T-helper 1 cell treated with Interleukin-12 subunit alpha and Interleukin-12 subunit beta and Interleukin-4 antibody, amounts not matched to agents 30 μg/mL and 1 μg/mL, for 36 hours (primary cell): ENCODE results near the gene TMEM225B.
"Not testable (repeated sequence)": the region's sequence is repeated elsewhere in the genome, so short reads cannot be mapped to it uniquely, and the experiment has no call there.

Experiments used
- H3K27ac Mint-ChIP-seq: one replicate; pipeline ENCODE4 v1.8.0; 2021; ENCODE audit warnings: mild to moderate bottlenecking, mixed read lengths
- H3K27me3 Mint-ChIP-seq: one replicate; pipeline ENCODE4 v1.8.0; 2021; ENCODE audit warnings: low read depth, mixed read lengths
- H3K36me3 Mint-ChIP-seq: one replicate; pipeline ENCODE4 v1.8.0; 2021; ENCODE audit warnings: low read depth, mixed read lengths
- H3K4me1 Mint-ChIP-seq: one replicate; pipeline ENCODE4 v1.8.0; 2021; ENCODE audit warnings: low read depth, mixed read lengths
- H3K4me3 Mint-ChIP-seq: one replicate; pipeline ENCODE4 v1.8.0; 2021; ENCODE audit warnings: mild to moderate bottlenecking, moderate library complexity, mixed read lengths
- H3K9me3 Mint-ChIP-seq: one replicate; pipeline ENCODE4 v1.8.0; 2021; ENCODE audit warnings: mixed read lengths

The TMEM225B gene

DNA sequence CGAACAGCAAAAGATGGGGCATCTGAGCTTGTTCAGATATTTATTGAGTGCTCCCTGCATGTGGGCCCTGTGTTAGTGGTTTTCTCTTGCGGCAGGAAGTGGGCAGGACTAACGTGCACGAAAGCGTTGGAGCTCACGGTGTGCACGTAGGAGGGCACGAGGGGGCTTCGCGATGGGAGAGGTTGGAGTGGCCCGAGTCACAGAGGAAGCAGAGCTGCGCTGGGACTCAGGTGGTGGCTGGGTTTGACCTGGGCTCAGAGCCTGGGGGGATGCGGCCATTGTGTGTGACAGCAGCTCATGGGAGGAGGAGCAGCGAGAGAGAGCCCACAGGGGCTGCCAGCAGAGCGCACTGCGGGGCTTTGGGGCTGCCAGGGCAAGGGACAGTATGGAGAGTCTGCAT is 26.4 kb downstream of the TMEM225B start:
- peaks cover 45% of the 10 kb centered on the region for H3K4me1 Mint-ChIP-seq
- no peaks in the 10 kb centered on the region for H3K9me3 Mint-ChIP-seq
- no peaks in the 10 kb centered on the region for H3K27me3 Mint-ChIP-seq
- peak overlapping the region; percentile 78 for H3K4me3 Mint-ChIP-seq
- peak overlapping the region; percentile 89 for H3K27ac Mint-ChIP-seq
- H3K36me3 Mint-ChIP-seq, result peaks cover 76% of the 10 kb centered on the region

DNA sequence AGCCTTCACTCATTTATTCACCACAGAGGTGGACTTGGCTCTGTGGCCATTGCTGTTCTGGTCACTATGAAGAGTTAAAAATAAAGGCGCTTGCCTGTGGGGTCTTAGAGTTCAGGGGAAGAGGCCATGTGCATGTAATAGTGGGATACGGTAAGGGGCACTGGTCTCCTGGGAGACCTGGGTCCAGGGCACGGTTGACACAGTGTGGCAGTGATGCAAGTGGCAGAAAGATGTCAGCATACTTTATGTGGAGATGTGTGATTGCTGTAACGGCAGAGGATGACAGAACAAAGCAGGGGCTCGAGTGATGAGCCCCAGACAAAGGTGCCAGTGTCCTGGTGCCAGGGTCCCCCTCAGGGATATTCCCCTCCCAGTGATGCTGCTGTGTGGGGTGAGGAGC is 27.3 kb downstream of the TMEM225B start:
- H3K9me3 Mint-ChIP-seq, result no peaks in the 10 kb centered on the region
- peak overlapping the region; percentile 78 for H3K4me3 Mint-ChIP-seq
- no peaks in the 10 kb centered on the region for H3K27me3 Mint-ChIP-seq
- peak overlapping the region; percentile 89 for H3K27ac Mint-ChIP-seq
- H3K36me3 Mint-ChIP-seq, result peaks cover 79% of the 10 kb centered on the region
- peaks cover 45% of the 10 kb centered on the region for H3K4me1 Mint-ChIP-seq

- Mint-ChIP-seq H3K9me3 (no peaks in the 10 kb centered on the region), H3K36me3 (peaks cover 80% of the 10 kb centered on the region), H3K4me1 (peaks cover 45% of the 10 kb centered on the region), H3K27me3 (no peaks in the 10 kb centered on the region), H3K4me3 (no peak overlapping the region), H3K27ac (peak overlapping the region; percentile 42)
Observed at GRCh38 chr7:99625961-99626360, 27.9 kb downstream of the TMEM225B start.

DNA sequence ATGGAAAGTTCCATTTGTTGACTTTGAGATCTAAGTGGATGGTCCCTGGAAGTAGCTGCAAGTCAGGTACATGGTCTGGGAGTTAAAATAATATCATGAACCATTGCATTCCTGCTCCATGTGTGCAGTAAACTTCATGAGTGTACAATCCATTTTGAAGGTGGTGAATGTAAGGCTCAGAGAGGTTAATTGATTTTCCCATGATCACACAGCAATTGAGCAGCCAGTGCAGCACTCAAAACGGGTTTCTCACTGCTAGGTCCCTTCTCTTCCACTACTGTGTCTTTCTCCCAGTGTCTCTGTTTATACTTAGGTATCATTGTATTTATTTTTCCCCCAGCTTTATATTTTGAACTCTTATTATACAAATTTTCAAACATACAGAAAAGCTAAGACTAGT is 28.6 kb downstream of the TMEM225B start:
- Mint-ChIP-seq H3K9me3 (no peaks in the 10 kb centered on the region), H3K36me3 (peaks cover 77% of the 10 kb centered on the region), H3K4me1 (peaks cover 42% of the 10 kb centered on the region), H3K4me3 (no peak overlapping the region), H3K27me3 (no peaks in the 10 kb centered on the region), H3K27ac (no peak overlapping the region)

DNA sequence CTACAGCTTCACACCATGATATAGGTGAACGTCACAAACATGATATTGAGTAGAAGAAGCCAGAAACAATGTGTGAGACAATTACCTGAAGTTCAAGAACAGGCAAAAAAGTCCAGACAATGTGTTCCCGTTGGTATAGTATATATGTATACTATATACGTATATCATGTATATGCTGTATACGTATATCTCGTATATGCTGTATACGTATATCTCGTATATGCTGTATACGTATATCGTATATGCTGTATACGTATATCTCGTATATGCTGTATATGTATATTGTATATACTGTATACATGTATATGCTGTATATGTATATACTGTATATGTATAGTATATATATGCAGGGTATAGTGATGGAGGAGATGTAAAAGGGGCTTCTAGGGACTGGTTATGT is 29.4 kb downstream of the TMEM225B start:
- Mint-ChIP-seq H3K27me3 (no peaks in the 10 kb centered on the region), H3K4me3 (no peak overlapping the region), H3K36me3 (peaks cover 76% of the 10 kb centered on the region), H3K27ac (no peak overlapping the region), H3K4me1 (peaks cover 41% of the 10 kb centered on the region), H3K9me3 (no peaks in the 10 kb centered on the region)

DNA sequence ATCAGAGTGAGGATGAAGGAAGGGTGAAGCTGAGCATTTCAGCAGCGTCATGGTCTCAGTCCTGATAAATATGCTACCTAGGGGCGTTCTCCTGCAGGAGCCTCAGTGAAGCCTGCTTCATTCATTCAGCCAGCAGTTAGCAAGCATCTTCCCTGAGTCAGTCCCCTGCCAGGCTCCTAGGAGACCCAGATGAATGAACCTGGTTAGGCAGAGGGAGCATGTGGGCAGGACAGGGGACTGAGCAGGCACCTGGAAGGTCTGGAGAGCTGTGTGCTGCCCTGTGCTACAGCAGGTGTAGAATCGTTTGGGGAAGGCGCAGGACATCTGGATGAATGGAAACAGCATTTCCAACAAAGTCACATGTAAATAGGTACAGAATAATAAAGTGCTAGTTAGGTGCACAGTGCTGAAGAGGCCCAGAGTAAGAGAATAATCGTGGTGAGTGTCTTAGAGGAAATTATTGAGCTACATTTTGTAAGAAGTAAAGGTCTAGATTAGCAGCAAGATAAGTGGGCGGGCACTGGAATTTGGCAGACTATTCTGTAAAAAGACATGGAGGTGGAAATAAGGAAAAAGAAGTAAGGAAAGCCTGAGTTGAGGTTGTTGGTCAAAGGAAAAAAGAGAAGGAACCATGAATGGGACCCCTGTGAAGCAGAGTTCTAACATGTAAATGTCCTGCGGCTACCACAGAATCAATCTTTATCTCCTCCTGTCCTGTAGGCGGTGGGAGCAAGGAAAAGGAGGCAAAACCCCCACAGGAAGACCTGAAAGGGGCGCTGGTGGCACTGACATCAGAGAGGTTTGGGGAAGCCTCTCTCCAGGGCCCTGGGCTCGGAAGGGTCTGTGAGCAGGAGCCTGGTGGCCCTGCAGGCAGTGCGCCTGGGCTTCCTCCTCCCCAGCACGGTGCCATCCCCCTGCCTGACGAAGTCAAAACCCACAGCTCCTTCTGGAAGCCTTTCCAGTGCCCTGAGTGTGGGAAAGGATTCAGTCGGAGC is 30.7 kb downstream of the TMEM225B start:
- no peak overlapping the region for H3K4me3 Mint-ChIP-seq
- H3K27ac Mint-ChIP-seq, result no peak overlapping the region
- H3K36me3 Mint-ChIP-seq, result peaks cover 70% of the 10 kb centered on the region
- no peaks in the 10 kb centered on the region for H3K27me3 Mint-ChIP-seq
- H3K4me1 Mint-ChIP-seq, result peaks cover 29% of the 10 kb centered on the region
- H3K9me3 Mint-ChIP-seq, result no peaks in the 10 kb centered on the region

GRCh38 chr7:99629643-99630042 is 31.6 kb downstream of the TMEM225B start:
- Mint-ChIP-seq H3K36me3 (peaks cover 61% of the 10 kb centered on the region), H3K27ac (no peak overlapping the region), H3K9me3 (no peaks in the 10 kb centered on the region), H3K4me1 (peaks cover 20% of the 10 kb centered on the region), H3K27me3 (no peaks in the 10 kb centered on the region), H3K4me3 (no peak overlapping the region)

DNA sequence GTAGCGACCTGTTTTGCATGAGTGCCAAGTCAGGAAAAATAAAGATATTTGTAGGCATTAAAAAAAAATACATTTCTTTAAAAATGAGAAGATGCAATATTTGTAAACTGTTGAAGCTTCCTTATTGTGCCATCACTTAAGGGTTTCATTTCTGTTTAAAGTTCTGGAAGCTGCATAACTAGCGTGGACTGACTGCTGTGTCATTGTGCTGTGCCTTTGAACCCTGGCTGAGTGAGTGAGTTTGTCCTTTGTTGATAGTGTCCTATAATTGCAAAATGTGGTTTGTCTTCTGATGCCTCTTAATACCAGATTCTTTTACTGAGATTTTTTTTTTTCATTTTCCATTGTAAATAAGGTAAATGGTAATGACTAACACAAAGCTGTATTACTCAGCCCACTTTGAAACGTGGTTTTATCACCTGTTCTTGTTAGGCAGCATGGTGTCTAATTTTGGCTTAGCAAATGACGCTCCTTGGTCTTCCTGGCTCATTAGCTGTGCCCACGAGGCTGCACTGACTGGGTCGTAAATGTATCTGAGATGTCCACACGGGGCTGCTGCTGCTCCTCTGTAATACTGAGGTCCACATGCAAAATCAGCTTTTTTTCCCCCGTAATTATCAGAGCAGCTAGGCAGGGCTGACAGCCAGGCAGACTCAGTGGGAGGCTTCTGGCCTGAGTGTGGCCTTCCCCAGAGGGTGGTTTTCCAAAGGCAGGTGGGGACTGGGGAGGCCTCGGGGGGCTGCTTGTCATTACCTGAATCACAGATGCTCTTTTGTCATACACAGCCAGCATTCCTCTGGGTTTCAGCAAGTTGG is 33.4 kb downstream of the TMEM225B start:
- H3K9me3 Mint-ChIP-seq, result no peaks in the 10 kb centered on the region
- H3K36me3 Mint-ChIP-seq, result peaks cover 49% of the 10 kb centered on the region
- H3K4me3 Mint-ChIP-seq, result no peak overlapping the region
- H3K27me3 Mint-ChIP-seq, result no peaks in the 10 kb centered on the region
- H3K4me1 Mint-ChIP-seq, result peaks cover 5% of the 10 kb centered on the region
- no peak overlapping the region for H3K27ac Mint-ChIP-seq

DNA sequence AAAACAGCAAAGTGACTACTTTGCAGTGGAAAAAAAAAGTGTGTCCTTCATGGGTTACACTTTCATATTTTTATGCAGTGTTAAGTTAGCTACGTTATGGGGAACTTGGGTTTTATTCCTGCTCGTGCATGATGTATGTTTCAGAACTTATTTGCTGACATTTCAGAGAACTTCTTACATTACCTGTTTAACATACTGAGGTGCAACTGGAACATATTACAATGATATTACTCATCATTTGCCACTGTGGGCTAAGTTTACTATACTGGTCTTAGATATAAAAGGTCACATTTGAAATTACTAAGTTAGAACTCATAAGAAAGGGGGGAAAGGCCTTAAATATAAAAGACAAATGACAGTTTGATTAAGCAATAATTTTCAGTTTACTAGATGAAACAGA is 39.3 kb downstream of the TMEM225B start:
- not testable (repeated sequence) for H3K4me1 Mint-ChIP-seq, H3K27ac Mint-ChIP-seq, H3K4me3 Mint-ChIP-seq, H3K9me3 Mint-ChIP-seq, H3K27me3 Mint-ChIP-seq
- H3K36me3 Mint-ChIP-seq, result peaks cover 27% of the 10 kb centered on the region

- Mint-ChIP-seq H3K9me3 (no peaks in the 10 kb centered on the region), H3K27me3 (no peaks in the 10 kb centered on the region), H3K27ac (no peak overlapping the region), H3K4me1 (peaks cover 3% of the 10 kb centered on the region), H3K36me3 (peaks cover 25% of the 10 kb centered on the region), H3K4me3 (no peak overlapping the region)
Observed at GRCh38 chr7:99638731-99639130, 40.7 kb downstream of the TMEM225B start.

GRCh38 chr7:99639267-99639666 is 41.2 kb downstream of the TMEM225B start:
- Mint-ChIP-seq H3K4me1 (peaks cover 3% of the 10 kb centered on the region), H3K27ac (no peak overlapping the region), H3K4me3 (no peak overlapping the region), H3K36me3 (peaks cover 29% of the 10 kb centered on the region), H3K9me3 (no peaks in the 10 kb centered on the region), H3K27me3 (no peaks in the 10 kb centered on the region)

DNA sequence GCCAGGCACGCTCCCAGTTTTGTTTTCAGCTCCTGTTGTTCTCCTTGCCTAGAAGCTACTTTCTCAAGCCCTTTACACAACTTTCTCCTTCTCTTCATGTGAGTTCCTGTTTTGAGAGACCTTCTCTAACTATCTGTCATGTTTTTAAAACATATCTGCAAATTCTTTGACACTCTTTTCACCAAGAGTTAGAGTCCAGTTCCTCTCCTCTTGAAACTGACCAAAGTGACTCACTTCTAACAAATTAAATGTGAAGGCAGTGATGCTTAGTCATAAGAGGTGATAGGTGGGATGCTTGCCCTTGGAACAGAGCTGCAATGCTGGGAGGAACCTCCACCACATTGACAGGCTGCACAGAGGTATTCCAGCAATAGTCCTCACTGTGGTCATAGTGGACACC is 44.0 kb downstream of the TMEM225B start:
- no peak overlapping the region for H3K4me3 Mint-ChIP-seq
- H3K4me1 Mint-ChIP-seq, result peaks cover 3% of the 10 kb centered on the region
- H3K9me3 Mint-ChIP-seq, result peaks cover 9% of the 10 kb centered on the region
- no peaks in the 10 kb centered on the region for H3K27me3 Mint-ChIP-seq
- no peak overlapping the region for H3K27ac Mint-ChIP-seq
- H3K36me3 Mint-ChIP-seq, result peaks cover 38% of the 10 kb centered on the region

- H3K36me3 Mint-ChIP-seq, result peaks cover 38% of the 10 kb centered on the region
- no peak overlapping the region for H3K27ac Mint-ChIP-seq
Observed at GRCh38 chr7:99643464-99643863, 45.4 kb downstream of the TMEM225B start.

GRCh38 chr7:99644431-99644830 is 46.4 kb downstream of the TMEM225B start:
- Mint-ChIP-seq H3K4me3 (no peak overlapping the region), H3K27me3 (no peaks in the 10 kb centered on the region), H3K9me3 (peaks cover 9% of the 10 kb centered on the region), H3K27ac (no peak overlapping the region), H3K36me3 (peaks cover 35% of the 10 kb centered on the region), H3K4me1 (peaks cover 3% of the 10 kb centered on the region)

More at GRCh38 chr7:99643464-99643863, 45.4 kb downstream of the TMEM225B start:
- peaks cover 3% of the 10 kb centered on the region for H3K4me1 Mint-ChIP-seq
- H3K9me3 Mint-ChIP-seq, result peaks cover 9% of the 10 kb centered on the region
- no peak overlapping the region for H3K4me3 Mint-ChIP-seq
- no peaks in the 10 kb centered on the region for H3K27me3 Mint-ChIP-seq

- Mint-ChIP-seq H3K27ac (no peak overlapping the region), H3K36me3 (peaks cover 35% of the 10 kb centered on the region), H3K4me3 (no peak overlapping the region), H3K27me3 (no peaks in the 10 kb centered on the region), H3K4me1 (peaks cover 3% of the 10 kb centered on the region), H3K9me3 (peaks cover 9% of the 10 kb centered on the region)
Observed at GRCh38 chr7:99645590-99645989, 47.5 kb downstream of the TMEM225B start.
